Activated CD8-positive, alpha-beta memory T cell treated with anti-CD3 and anti-CD28 coated beads for 1 hour (primary cell): ENCODE data around the gene PAK6.

Source experiments
- DNase-seq, 2 donors: peaks; one replicate each; pipeline ENCODE4 v3.0.0-alpha.2; 2020; ENCODE audit warnings: low read depth in 1 of 2; ENCODE audit errors: extremely low read depth in 1 of 2

PAK6 gene

DNA sequence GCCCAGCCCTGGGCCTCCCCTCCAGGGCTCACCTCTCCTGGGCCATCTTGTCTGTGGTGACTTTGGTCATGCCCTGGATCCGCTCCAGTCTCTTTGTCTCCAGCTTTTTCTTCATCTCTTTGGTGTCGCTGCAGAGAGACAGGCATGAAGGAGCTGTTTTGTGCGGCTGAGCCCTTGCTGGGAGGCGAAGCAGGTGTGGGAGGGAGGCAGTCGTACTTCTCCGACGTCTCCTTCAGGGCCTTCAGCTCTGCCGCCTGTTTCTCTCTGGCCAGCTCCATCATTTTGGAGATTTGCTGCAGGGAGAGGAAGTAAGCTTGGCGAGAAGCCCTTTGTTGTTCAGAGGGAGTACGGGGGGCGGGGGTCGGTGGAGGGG is 51.7 kb downstream of the PAK6 start:
- no peak for DNase-seq

- DNase-seq, result no peak
Observed at GRCh38 chr15:40290918-40291574, 52.2 kb downstream of the PAK6 start.

DNA sequence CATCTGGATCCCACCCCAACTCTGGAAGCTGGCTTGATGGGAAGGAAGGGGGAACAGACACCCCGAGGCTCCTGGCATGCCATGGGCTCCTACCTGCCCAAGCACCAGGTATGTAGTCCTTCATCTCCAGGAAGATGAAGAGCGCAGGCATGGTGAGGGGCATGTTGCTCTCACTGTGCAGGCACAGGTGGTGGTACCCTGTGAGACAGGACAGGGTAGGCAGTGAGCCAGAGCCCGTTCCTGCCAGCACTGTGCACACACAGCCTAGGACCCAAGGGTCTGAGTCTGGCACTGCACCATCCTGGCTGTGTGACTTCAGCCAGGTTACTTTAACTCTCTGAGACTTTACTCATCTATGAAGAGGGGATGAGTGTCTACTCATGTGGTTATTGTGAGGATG is 53.4 kb downstream of the PAK6 start:
- no peak for DNase-seq

- DNase-seq, result no peak
Observed at GRCh38 chr15:40293006-40293405, 54.1 kb downstream of the PAK6 start.

DNA sequence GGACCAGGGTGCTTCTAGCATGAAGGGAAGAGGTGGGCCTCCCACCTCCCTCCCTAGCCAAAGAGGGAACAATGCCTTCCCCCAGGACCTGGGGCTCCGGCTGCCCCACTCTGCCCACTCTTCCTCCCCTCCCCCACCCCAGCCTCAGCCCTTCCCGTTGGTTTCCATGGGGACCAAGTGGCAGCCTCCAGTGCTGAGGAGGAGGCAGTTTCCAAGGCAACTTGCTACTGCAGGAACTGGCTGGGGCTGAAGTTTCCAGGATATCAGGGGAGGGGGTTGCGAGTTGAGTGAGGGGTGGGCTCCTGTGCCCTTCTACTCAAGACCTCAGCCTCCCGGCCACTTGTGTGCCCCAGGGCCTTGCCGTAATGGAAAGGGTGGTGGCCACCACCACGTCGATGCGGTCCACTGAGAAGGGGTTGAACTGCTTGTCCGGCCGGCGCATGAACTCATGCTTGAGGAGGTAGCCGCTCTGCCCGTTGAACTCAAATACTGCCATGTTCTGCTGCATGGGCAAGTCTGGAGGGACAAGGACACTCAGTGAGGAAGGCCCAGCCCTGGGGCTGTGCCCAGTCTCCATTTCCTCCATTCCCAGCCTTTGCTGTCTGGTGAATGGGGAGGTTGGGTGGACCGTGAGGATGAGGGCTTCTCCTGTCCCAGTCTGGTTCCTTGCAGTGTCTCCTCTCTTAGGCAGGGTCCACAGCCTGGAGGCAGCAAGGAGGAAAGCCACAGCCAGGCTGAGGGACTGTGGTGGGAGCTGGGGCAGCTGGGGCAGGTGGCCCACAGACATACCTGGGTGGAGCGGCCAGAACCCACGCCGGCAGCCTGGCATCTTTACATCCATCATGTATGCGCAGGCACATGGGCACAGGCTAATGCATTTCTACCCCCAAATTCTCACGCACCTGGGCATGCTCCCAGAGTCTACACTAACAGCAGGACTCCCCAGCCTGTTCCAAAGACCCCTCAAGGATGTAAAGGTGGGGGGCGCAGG is 55.3 kb downstream of the PAK6 start:
- DNase-seq, result no peak

- no peak for DNase-seq
Observed at GRCh38 chr15:40295297-40295696, 56.4 kb downstream of the PAK6 start.

DNA sequence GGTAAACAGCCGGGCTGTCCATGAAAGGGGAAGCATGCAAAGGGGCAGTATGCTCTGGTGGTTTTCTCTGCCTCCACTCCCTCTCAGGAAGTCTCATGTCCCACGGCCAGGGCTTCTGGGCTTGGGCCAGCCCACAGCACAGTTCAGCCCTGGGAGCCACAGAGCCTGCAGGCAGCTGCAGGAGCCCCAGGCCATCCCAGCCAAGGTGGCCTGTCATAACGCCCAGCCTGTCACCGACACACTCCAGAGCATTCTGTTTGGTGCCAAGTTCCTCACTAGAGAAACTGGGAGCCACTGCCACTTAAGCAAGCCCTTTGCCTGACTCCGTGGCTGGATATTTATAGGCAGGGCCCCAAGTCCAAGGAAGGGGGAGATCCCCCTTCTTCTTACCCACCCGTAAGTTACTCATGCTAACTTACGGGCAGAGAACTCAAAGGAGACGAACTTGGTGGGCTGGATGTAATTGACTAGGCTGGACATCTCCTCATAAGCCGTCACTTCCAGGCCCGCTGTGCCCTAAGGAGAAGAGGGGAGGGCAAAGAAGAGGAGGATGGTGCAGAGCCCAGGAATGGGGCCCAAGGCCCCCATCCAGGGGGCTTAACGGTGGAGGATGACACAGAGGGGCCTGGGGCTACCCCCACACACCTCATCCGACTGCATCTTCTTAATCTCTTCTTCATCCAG is 57.2 kb downstream of the PAK6 start:
- DNase-seq, result no peak

DNA sequence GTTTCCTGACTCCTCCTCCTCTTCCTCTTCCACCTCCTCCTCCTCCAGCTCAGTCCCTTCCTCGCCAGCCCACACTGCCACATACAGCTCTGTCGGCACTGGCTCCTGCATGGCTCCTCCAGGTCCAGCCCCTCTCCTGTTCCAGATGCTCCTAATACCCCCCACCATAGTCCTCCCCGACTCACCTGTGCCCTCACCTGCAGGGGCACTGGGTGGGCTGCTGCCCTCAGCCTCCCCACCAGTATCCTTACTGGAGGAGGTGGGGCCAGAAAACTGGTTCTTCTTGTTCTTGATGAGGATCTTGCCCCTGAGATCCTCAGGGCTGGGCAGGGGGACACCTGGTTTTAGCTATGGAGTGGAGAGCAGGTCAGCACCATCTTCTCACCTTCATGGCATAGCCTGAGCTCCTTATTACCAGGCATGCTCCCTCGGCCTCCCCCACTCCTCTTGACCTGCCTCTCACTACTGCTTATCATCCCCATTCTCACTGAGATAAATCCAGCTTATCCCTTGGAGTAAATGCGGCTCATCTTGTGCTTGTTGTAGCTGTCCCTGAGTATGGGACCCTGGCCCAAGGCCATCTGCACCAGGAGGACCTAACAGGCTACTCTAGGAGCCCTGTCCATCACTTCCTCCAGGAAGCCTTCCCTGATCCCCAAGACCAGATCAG is 57.8 kb downstream of the PAK6 start:
- DNase-seq, result no peak

DNA sequence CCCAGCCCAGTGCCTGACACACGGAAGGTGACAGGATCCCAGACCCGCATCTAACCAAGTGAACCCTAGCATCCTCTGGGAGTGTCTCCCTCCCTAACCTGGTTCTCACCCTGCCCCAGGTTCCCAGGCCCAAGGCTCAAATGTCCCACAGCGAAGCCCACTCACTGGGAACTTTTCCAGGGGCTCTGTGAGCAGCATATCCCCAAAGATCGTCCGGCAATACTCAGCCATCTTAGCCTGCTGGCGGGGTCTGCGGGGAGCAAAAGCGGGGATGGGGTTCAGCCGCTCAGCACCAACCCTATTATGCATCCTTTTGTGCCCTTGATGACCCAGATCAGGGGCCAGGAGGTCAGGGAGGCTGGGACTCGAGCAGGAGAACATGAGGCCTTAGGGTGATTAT is 58.5 kb downstream of the PAK6 start:
- no peak for DNase-seq

DNA sequence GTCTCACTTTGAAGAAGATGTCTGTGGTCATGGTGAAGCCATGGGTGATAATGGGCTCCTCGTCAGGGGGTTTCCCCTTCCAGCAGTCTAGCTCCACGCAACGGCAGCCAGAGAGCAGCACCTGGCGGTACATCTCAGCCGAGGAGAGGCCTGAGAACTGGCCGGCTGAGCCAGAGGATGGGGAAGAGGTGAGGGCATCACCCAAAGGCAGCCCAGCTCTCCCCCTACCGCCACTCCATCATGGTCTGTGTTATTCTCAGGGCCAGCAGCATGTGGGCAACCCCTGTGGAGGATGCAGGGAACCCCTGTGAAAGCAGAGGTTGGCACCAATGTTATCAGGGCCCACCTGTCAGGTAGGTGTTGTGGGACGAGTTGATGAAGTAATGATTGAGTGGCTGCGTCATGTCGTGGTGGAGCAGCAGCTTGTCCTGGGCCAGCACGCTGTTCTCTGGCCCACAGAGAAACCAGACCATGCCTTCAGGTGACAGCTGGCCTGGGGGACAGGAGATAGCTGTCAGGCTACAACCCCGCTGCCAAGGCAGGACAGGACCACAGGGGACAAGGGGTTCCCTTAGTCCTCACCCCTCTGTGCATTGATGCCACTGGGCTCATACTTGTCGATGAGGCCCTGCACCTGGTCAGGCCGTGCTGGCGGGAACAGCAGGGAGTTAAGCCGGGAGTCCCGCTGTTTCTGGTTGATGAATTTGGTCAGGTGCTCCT is 59.5 kb downstream of the PAK6 start:
- DNase-seq, result no peak

DNA sequence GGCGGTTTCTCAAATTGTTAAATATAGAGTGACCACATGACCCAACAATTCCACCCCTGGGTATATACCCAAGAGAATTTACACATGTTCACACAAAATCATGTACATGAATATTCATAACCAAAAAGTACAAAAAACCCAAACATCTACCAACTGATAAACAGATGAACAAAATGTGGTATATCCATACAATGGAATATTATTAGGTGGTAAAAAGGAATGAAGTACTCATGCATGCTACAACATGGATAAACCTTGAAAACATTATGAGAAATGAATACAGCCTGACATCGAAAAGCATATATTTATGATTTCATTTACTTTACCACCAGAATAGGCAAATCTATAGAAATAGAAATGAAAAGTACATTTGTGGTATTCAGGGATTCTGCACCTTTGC is 61.5 kb downstream of the PAK6 start:
- no peak for DNase-seq

- no peak for DNase-seq
Observed at GRCh38 chr15:40300771-40301170, 61.9 kb downstream of the PAK6 start.

DNA sequence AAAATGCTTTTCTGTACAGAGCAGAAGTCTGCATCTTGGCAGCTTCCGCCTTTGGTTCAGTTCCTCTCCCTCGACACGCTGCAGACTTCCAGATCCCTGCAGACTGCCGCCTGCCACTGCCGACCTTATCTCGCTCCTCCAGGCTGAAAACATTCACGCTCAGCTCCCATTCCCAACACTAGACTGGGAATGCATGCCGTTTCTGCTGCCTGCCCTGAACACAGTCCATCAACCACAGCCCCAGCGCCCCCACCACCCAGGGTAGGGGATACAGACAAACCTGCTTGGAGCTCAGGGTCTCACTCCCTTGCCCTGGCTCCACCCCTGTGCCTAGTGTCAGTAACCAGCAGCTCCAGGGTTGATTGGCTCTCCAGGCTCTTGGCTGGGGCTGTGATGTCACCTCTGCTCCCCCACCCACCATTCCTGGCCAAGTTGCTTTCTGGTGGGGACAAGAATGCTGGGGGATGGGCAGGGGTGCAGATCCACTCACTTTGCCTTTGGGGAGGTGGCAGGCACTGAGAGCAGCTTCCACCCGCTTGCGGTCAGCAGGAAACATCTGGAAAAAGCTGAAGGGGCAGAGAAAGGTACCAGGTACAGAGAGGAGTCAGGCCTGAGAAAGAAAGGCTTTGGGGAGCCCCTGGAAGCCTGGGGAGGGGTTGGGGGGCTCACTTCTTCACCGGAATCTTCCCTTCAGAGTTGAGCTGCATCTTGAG is 62.8 kb downstream of the PAK6 start:
- DNase-seq, result no peak

GRCh38 chr15:40302288-40302886 is 63.5 kb downstream of the PAK6 start:
- no peak for DNase-seq

DNA sequence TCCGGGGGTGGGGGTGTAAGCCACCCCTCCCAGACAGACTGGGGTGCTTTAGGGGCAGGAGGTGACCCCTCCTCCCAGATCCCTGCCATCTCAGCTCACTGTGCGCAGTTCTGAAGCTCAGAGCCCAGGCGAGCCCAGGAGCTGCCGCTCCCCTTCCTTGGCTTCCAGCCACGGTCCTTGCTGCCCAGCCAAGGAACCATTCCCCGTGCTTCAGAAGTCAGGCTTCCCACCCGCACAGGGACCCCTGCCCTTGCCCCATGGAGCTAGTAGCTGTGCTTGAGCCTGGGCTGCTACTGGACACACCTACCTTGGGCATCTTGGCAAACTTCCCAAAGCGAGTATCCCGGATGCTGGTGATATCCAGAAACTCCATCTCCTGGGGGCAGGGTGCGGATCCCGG is 64.1 kb downstream of the PAK6 start:
- no peak for DNase-seq

- DNase-seq, result no peak
Observed at GRCh38 chr15:40303576-40303975, 64.7 kb downstream of the PAK6 start.

- no peak for DNase-seq
Observed at GRCh38 chr15:40305281-40305680, 66.4 kb downstream of the PAK6 start.

- no peak for DNase-seq
Observed at GRCh38 chr15:40306371-40306770, 67.5 kb downstream of the PAK6 start.

DNA sequence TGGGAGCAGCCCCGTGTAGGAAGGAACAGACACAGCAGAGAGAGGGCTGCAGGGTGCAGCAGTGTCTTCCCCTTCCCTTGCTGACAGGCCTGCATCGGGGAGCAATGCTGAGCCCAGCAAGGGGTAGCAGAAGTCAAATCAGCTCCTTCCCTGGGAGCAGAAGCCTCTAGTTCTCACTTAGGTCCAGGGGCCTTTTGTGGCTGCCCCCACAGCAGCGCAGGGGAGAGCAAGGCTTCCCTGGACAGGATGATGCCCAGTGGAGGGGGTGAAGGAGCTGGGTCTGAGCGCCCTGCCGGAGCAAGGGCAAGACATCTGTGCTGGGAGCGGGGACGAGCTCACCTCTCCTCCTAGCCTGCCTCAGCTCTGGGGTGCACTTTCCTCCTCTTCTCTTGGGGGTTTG is 68.0 kb downstream of the PAK6 start:
- DNase-seq, result no peak
